NOMO-1 treated with dmso at 0.1 percent for 144 hours (cell line): Measurements from ENCODE around the gene APLN.

Experiments
- DNase-seq: peaks from one replicate; lab custom pipeline; 2025; ENCODE audit not compliant: unreplicated experiment; lab: John Stamatoyannopoulos, UW

APLN gene

DNA sequence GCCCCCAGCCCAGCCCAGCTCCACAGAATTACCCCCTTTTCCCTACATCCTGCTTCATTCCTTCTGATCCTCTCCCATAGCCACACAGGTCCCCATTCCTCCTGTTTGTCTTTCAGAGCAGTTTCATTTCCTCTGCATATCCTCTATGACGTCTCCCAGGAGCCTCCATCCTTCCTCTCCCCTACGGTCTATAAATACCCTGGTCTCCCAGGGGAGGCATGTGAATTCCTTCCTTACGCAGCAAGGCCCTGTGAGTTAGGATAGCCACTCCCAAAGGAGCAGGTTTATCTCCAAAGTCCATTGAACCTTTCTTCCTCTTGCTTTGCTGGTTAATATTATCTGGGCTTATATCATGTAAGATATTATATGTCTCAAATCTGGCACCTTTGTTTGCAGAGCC lies 8.4 kb upstream of the APLN start:
- DNase-seq, result no peak

DNA sequence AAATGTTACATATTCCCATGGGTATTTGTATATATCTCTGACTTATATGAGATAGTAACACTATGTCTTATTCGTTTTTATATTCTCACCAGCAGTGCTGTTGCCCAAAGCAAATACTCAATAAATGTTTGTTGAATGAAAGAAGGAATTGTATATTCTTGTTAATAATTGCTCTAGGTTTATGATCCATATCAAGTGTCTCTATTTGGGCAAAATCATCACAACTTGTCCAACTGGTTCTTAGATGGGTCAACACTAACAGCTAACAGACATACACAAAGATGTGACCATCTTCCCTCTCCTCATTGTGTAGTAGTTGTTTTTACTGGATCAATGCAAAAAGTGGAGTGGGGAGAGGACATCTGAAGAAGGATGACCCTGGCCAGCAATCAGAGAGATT lies 6.6 kb upstream of the APLN start:
- DNase-seq, result no peak

DNA sequence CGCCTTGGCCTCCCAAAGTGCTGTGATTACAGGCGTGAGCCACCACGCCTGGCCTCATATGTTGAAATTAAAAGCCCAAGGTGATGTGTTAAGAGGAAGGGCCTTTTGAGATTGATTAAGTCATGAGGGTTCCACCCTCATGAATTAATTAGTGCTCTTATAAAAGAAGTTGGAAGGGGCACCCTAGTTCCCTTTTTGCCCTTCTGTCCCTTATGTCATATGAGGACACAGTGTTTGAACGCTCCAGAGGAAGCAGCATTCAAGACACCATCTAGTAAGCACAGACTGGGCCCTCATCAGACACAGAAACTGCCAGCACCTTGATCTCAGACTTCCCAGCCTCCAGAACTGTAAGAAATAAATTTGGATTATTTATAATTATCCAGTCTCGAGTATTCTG lies 5.1 kb upstream of the APLN start:
- no peak for DNase-seq

DNA sequence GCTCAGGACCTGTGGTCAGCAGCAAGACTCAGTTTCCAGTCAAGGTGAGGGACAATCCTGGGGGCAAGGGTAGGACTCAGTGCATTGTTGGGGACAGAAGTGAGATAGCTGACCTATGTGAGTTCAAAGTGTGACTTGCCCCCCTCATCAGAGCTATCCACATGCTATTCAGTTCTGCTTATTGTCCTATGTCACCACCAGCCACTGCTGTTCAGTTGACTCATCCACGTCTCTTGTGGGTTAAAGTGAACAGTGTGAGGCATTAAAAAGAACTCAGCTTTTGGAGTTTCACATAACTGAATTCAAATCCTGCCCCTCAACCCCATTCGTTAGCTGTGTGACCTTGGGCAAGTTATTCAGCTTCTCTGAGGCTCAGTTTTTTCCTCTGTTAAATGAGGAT lies 4.4 kb upstream of the APLN start:
- no peak for DNase-seq

DNA sequence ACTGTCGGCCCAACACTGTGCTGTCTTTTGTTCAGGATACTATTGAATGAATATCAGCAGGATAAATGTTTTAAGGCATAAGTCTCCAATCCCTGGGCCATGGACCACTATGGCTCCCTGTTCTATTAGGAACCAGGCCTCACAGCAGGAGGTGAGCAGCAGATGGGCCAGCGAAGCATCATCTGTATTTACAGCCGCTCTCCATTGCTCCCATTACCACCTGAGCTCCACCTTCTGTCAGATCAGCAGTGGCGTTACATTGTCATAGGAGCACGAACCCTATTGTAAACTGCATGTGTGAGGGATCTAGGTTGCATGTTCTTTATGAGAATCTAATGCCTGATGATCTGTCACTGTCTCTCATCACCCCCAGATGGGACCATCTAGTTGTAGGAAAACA lies 3.7 kb upstream of the APLN start:
- no peak for DNase-seq

DNA sequence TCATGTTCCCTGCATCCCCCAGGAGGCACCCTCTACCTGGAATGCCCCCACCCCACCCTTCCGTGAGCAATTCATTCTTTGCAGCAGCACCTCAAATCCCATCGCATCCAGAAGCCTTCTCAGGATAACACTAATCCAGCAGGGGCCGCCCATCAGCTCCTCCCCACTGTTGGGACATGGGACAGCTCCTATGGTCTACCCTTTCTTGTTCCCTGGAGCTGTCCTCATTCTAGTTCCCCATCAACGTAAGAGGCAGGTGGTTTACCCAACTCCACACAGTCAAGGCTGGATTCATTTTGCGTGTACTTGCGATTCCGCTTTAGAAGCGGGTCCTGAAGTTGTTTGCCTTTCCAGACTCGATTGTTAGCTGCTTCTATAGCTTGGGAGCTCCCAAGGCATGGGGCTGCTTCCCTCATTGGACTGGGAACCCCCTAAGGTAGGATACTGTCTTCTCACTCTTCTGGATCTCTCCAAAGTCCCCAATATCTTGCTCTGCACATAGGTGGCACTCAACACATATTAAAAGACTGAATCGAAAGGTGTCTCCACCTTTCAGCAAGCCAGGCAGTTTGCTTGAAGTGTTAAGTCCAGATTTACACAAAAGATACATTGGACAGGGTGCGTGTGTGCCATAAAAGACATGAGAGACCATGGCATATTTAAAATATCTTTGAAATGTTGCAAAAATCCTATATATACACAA lies 942 bp upstream of the APLN start:
- DNase-seq, result no peak

DNA sequence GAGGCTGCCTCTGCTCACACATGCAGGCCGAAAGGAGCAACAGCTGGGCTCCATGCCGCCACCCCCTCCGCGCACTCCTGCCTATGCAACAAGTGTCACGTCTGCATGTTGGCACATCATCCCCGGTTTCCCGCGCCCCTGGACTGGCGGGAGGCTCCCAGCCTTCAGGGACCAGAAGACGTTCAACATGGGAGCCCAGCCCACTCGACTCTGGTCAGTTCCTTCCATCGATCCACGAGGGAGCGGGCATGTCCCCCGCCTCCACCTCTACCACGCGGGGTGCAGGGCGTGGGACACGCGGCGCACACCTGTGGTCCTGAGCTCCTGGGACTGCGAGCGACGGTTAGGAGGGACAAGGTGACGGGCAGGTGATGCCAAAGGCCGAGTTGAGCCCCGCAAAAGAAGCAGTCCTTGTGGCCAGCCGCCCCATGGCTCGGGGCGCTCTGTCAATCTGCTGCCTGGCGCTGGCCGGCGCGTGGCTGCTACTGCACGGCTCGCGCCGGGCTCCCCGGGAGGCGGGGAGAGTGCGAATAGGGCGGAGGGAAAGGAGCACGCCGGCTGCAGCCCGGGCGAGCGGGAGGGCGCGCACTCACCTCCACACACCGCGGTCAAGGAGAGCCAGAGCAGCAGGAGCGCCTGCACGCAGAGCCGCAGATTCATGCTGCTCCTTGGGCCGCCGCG lies 645 bp downstream of the APLN start:
- DNase-seq, result no peak

DNA sequence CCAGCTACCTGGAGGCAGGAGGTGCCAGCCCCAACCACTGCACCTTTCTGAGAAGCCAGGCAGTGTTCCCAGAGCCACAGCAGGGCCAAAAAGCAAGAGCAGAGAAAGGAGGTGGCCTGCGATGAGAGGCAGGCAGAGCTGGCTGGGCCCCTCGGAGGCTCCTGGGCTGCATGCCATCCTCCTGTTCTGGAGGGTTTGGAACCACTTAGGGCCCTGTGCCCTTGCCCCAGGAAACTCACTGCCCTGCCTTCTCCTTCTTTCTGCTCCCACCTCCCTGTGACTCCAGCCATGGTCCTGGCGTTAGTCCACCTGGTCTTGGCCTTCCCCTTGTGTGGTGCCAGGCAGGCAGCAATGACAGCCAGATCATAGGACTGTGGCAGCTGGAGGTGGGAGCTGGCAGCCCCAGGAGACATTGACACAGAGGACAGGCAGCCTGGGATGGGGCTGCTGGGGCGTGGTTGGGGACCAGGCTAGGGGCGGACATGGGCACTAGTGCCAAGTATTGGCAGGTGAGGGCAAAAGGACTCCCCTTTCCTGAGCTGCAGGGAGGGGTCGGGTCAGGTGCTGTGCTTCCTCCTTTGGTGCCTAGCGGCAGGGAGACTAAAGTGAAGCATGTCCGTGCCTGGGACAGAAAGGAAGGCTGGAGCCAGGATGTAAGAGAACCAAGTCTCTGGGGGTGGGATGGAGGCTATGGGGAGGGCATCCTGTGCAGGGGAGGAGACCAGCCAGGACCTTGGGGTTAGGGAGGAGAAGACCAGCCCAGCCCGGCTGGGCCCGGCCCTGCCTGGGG lies 1.4 kb downstream of the APLN start:
- no peak for DNase-seq

DNA sequence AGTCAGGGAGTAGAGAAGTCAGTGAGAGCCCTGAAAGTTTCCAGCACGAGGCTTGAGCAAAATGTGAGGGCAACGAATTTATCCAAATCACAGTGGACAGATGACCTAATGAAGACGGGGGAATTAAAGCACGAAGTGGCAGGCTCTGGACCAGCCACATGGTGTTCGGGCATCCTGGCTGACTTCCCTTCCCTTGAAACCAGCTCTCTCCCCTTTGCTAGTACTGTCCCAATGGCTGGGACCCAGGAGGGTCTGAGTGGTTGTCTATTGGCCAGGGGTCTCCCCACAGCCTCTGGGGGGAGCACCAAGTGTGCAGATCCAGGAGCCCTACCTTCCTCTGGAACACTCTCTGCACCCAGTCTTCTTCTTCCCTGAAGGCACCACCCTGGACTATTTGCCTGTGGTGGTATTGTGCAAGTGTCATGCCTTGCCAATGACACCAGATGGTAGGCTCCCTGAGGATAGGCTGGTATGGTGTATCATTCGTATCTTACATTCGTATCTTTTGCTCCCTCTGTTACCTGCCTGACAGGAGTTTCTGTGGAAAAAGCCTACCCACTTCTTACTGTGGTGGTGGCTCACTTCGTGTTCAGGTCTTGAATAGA lies 2.1 kb downstream of the APLN start:
- DNase-seq, result no peak

DNA sequence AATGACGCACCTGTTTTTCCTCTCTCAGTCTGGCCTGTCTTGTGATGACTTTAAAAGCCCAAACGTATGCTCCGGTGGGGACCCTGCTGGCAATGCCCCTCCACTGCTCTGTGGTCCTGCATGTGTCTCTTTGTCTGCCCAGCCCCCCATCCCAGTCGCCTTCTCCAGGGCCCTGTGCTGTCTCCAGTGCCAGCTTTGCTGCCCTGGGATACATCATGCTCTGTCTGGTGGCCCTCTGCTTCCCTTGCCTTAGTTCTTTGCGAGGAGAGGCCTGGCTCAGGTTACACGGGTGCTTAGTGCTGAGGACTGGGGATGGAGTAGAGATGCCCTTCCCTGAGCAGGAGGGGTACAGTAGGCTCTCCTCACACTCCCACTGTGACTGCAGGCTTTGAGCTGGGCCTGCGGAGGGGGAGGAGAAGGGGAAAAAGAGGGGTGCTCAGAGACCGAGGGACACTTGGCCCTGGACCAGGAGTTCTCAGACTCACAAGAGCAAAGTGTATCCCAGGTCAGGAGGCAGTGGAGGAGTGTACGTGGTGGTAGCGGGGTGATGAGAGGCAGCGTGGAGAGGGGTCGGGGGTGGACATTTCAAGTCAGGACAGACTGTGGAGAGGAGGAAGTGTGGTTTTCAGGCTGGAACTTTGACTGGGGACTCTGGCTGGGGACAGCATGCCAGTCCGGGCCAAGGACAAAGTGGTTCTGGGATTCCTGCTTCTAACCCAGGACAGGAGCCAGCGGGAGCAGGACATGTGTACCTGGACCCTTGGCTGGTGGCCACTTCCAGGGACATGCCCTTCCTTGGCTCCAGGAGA lies 2.8 kb downstream of the APLN start:
- DNase-seq, result no peak

DNA sequence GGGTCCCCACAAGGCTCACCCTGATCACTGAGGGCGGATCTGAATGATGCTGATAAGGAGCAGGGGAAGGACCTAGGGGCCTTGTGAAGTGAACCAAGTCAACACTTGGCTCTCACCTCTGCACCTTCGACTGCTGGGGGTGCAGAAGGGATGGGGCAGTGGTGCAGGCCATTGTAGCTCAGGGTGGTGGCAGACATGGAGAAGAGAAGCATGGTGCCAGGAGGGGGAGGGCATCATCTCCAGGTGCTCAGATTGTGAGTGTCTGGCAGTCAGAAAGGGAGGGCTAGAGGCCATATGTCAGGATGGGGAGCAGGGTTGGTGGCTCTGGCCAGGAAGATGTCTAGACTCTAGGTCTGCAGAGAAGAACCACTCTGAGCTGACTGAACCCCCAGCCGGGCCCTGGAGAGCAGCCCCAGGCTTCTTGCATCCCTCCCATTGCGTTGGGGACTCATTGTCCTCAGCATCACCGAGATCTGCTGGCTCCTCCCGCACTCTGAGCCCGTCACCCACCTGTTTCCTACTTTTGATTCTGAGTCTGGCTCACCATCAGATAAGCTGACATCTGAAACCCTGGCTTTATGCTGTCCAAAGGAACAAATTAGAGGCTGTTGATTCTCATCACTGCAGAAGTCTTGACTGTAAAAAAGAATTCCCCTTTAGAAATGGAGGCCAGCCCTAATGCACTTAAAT lies 3.8 kb downstream of the APLN start:
- no peak for DNase-seq

DNA sequence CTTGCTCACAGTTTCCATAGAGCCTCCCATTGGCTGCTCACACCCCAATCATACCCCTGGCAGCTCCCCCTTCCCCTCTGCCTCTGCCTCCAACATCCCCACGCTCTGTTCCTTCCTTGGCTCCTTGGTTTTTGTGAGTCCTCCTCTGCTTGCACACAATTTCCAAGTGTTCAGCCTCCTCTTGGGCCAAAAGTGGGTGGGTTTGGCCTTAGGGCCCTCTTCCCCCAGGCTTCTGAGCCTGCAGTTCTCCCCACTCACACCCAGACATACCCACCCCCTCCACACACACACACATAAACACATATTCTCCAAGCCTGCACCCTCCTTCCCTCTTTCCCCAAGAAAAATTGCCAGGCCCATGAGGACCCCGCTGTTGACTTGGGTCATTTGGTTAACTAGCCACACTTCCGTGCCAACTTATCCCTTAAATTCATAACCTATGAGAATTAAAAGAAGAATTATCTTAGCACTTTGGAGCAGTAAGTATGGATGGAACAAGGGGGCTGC lies 4.5 kb downstream of the APLN start:
- DNase-seq, result no peak

DNA sequence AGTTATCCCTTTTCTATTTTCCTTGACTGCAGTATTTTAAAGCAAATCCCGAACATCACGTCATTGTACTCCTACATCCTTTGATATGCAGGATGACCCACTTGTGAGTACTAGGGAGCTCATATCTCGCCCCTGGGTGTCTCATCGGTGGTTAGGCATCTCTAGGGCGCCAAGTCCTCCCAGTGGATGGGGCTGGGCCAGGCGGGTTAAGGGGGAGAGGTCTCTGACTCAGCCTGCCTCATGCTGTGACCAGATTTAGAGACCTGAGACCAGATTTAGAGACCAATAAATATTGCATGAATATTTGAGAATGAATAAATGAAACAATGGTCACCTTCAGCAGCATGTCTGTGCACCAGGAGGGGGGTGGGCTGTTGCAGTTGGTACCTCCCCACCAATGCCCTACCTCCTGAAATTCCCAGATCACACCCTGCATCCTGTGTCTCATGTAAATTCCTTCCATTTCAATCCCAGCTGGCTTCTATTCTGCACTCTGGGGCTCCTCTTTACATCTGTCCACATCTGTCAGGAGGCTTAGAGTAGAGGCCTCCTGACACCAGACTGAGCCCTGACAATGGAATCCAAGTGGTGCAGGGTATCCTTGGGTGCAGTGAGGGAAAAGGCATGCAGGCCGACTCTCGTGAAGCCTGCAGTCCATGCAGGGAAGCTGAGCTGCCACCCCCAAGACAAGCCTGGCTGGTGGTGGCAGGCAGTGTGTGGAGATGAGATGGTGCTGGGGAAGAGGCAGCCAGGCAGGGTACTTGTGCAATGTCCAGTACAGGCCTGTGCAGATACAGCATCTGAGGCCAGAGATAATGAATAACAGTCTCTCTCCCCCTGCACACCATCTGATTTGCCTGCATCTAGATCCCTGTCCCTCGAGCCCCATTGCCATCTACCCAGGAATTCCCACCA lies 5.2 kb downstream of the APLN start:
- DNase-seq, result no peak

DNA sequence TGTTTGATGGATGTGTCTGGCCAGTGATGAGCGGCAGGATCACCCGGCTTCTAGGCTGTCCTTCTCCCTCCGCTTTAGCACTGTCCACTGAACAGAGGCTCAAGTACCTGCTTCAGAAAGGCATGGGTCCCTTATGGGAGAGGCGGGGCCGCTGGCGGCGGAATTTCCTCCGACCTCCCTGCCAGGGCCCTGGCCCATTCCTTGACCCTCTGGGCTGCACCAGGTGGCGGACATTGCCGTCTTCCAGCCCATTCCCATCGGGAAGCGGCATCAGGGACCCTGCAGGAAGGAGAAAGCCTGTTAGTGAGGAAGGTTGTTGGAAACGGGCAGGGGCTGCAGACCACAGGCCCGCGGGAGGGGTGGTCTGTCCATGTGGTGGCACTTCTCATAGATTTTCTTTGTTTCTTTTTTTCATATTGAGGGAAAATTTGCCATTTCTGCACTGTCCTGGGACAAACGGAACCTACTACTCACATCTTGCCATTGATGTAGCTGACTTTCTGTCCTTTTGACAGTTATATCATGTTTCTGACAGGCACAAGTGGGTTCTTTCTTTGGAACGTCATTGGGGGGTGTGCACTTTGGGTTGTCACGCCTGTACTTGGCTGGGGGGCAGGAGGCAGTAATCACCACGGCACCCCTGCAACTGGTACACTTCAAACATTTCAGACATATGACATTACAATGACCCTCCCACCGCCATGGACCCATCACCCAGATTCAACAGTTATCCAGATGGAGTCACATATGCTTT lies 6.1 kb downstream of the APLN start:
- DNase-seq, result no peak

DNA sequence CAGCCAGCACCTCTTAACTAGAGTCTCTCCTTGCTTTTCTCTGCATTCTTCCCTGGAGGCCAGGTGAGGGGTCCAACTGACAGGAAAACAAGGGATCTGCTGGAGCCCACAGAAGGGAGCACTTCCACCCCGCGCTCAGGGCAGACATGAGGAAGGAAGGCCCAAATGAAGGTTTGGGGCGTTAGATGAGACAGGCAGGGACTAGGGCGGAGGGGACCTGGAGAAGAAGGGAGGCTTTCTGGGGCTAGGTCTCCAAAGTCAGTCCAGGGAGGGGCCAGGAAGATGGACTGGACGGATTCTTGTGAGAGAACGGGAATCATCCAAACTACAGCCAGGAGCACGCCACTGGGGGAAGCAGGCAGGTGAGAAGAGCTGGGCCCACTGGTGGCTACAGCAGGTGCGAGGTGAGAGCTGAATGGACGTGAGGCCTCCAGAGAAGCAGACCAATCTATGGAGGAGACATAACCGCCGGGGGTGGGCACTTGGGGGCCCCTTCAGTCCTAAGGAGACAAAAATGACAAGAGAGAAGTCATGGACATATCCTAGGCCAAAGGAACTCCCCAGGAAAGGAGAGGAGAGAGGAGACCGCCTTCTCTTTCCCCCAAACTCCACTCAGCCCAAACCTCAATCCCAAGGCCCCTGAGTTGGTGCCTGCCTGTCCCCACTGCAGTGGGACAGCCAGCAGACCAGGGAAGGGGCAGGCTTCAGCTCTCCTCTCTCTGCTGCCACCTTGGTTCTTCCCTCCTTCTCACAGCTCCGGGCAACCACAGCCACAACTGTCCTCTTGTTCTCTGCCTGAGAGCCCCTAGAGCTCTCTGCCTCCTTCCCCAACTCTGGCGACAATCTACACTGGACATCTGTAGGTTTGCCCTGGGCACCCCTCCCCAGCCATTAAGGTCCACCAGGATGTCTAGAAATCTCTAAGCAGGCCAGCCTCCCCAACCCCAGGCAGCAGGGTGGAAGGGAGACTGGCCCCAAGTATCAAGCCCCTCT lies 7.0 kb downstream of the APLN start:
- no peak for DNase-seq

DNA sequence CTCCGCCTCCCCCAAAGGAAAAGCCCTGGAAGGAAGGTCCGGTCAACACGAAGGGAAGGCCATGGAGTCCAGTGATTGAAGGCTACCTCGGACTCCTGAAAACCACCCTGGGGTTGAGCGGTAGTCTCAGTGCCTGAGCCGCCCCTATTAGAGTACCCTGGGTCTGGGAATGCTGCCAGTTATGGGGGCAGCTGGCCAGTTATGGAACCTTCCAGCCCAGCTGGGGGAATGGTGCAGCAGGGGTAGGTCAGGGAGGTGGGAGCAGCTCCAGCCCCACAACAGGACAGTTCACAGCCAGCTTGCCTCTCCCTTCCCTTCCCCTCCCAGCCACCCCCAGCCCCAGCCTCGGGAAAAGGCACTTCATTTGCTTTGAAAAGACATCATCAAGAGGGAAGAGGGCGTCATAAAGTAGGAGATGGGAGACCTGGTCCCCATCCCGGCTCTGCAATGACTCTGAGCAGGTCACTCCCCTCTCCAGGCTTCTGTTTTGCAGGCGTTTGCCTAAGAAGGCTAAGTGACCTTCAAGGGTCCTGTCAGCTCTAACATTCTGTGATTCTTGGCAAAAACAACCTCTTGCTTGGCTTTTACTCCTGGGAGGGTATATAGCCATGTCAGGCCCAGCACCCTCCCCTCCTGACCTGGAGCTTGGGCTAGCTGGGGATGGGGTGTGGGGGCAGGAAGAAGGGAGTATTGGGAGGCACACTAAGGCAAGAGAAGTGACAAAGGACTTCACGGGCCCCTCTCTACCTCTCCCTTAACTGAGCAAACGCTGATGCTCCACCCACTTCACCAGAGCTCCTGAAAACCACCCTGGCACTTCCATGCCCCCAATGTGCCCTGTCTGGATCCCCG lies 8.0 kb downstream of the APLN start:
- no peak for DNase-seq
